GM21723 (cell line): Measurements from ENCODE around the gene INHBB.
"Not testable (repeated sequence)": the region's sequence is repeated elsewhere in the genome, so short reads cannot be mapped to it uniquely, and the experiment has no call there.

Experiments used
- ATAC-seq: cut with Tn5 transposase; IDR thresholded peaks from one replicate; pipeline ENCODE4 v1.9.1; 2021; ENCODE audit warnings: mild to moderate bottlenecking, moderate library complexity; ENCODE audit not compliant: unreplicated experiment

The INHBB gene

GRCh38 chr2:120378605-120379004 is 32.7 kb downstream of the INHBB start:
- no peak for ATAC-seq

- no peak for ATAC-seq
Measured at GRCh38 chr2:120379916-120380893, 34.3 kb downstream of the INHBB start.

DNA sequence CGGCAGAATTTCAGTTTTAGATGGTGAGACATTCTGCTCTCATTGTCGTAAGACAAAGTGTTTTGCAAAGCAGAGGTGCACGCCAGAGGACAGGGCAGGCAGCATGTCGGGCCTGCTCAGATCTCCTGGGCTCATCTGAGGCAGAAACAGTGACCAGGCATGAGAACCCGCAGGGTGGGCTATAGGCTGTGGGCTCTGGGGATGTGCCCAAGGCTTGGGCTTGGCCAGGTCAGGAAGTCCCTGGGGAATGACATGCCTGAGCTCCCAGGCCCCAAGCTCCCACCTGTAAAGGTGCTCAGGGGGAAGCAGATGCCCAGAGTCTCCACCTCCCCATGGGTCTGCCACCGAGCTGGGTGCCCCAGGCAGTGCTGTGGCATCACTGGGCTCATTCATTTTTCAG is 35.3 kb downstream of the INHBB start:
- no peak for ATAC-seq

- ATAC-seq, result no peak
Measured at GRCh38 chr2:120381661-120382060, 35.7 kb downstream of the INHBB start.

- ATAC-seq, result no peak
Measured at GRCh38 chr2:120382541-120383144, 36.7 kb downstream of the INHBB start.

DNA sequence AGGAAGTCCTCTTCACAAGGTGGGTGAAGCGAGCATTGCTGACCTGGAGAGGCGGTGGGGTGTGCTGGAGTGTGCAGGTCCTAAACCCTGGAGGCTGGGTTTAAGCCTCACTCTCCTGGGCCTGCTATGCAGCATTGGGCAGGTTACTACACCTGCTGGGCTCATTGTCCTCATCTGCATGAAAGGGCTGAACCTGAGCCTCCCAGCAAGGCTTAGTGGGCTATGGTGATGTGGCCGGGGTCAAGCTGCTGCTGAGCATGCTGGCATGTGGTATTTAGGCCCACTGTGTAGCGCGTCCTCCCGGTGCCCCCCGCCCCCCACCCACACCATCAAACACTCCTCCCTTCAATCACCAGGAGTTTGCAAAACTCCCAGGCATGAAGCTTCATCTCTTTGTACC is 37.3 kb downstream of the INHBB start:
- ATAC-seq, result no peak

DNA sequence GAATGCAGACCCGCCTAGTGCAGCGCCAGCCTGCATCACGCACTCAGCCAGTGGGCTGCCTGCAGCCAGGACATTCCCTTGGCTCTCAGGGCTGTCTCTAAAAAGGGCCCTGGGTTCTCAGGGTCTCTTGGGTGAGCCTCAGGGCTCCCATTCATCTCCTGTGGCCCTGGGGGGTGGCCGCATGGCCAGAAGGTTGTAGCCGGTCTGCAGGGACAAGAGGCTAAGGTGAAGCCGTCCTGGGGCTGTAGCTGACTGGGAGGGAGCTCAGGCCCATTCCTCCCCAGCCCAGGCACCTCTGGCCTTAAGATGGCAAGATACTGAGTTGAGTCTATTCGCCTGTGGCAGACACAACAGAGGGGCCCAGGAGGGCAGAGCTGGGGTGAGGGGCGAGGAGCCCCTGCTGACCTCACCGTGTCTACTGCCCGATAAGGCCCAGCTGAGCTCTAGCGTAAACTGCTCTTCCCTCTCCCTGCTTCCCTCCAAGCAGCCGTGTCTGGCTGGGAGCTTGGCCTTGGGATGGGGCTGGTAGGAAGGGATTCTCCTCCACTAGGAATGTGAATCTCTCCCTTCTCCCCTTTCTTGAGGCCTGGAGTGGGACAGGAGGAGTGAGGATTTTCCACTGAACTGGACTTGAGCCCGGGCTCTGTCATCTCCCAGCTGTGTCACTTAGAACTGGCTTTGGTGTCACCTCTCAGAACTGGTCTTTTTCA is 37.9 kb downstream of the INHBB start:
- ATAC-seq, result no peak

- no peak for ATAC-seq
Measured at GRCh38 chr2:120384486-120385354, 38.8 kb downstream of the INHBB start.

- no peak for ATAC-seq
Measured at GRCh38 chr2:120385355-120386127, 39.6 kb downstream of the INHBB start.

- no peak for ATAC-seq
Measured at GRCh38 chr2:120388222-120389035, 42.5 kb downstream of the INHBB start.

- ATAC-seq, result no peak
Measured at GRCh38 chr2:120389036-120389391, 43.1 kb downstream of the INHBB start.

DNA sequence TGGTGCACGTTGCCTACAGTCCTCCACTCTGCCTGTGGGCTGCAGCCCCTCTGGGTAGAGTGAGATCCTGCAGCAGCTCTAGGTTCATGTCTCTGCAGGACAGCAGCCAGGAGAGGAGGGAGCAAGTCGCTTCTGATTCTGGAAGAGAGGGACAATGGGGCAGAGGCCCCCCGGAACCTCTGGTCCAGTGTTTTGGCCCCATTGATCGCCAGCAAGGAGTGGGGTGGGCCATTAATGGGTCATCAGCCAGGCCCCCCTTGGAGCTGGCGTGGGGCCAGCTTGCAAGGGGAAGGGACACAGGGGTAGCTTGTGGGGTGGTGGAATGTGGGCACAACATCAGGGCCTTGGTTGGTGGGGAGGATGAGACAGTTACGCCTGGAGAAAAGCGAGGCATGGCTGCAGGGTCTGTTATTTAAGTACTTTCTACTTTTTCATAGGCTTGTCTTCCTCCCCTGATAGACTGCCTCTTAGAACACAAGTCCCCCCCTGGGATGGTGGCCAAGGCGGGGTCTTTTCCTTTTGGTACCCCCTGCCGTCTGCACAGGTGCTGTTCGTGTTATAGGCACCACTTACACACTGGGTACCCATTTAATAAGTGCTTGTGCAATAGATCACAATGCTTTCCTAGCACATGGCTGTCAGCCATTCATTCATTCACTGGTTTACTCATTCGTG is 44.6 kb downstream of the INHBB start:
- no peak for ATAC-seq

- ATAC-seq, result not testable (repeated sequence)
Measured at GRCh38 chr2:120391382-120391781, 45.4 kb downstream of the INHBB start.

DNA sequence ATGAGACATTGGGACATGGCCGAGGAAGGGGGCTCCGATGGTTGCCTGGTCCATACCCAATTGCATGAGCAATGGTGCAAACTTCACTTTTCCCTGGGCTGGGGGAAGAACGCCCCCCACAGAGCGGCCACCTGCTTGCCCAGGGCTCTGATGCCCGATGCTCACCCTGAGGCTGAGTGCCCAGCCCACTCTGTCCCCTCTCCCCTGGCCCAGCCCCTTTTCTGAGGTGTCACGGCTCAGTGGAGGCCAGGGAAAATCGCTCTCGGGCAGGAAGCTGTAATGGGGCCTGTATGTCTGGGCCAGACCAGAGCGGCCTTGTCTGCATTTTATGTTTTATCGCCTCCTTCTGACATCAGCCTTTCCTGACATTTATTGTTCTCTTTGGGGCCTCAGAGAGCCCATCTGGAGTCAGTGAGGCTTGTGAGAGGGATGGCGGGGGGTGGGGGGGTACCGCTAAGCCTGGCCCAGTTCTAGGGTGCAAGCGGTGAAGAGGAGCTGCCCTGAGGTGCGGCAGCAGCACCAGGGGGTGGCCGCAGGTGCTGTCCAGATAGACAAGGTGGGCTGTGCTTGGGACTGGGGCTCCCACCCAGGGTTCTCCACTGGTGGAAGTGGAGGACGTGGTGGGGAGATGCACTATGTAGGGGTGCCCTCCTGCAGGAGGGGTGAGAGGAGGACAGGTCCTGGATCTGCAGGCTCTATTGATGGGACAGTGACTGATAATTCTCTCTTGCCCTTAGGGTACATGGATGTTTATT is 46.2 kb downstream of the INHBB start:
- ATAC-seq, result no peak

DNA sequence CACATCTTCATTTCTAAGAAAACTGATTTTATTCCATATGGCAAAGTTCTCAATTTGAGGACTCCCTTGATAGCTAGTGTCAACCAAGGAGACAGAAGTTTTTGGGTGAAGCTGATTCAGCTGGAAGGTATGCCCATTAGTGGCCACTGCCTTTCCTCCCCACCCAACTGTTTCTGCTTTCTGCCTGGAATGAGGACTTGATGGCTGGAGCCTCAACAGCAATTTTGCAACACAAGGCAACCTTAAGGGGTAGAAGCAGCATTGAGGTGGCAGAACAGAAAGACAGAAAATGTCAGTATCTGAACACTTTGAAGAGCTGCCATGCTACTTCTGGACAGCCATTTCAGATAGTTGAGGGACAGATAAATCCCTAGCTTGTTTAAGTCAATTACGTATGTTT is 47.0 kb downstream of the INHBB start:
- no peak for ATAC-seq

- ATAC-seq, result no peak
Measured at GRCh38 chr2:120393456-120393855, 47.5 kb downstream of the INHBB start.

DNA sequence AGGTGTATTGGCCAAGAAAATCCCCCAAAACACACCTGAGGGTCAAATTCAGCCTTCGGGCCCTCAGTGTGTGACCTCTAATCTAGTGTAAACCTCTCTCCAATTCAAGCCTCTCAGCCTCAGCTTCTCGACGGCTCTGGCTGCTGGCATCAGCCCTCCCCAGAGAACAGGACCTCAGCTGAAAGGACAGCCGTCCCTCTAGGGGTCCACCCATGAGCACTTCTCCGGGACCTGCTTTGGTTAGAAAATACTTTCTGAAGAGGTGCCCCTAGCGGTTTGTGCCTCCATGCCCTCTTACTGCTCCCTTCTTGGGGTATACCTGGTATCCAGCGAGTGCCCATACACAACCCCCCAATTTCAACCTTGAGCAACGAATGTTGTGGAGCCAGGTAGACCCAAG is 48.8 kb downstream of the INHBB start:
- no peak for ATAC-seq
